ENCODE results near the gene NEU4.

GRCh38 chr2:241857572-241858121, 48.7 kb downstream of the NEU4 start:
- TF ChIP-seq, protein P1, sequence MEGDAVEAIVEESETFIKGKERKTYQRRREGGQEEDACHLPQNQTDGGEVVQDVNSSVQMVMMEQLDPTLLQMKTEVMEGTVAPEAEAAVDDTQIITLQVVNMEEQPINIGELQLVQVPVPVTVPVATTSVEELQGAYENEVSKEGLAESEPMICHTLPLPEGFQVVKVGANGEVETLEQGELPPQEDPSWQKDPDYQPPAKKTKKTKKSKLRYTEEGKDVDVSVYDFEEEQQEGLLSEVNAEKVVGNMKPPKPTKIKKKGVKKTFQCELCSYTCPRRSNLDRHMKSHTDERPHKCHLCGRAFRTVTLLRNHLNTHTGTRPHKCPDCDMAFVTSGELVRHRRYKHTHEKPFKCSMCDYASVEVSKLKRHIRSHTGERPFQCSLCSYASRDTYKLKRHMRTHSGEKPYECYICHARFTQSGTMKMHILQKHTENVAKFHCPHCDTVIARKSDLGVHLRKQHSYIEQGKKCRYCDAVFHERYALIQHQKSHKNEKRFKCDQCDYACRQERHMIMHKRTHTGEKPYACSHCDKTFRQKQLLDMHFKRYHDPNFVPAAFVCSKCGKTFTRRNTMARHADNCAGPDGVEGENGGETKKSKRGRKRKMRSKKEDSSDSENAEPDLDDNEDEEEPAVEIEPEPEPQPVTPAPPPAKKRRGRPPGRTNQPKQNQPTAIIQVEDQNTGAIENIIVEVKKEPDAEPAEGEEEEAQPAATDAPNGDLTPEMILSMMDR (IDR thresholded peaks at IDR 0.05; ENCODE audit: low read length): no peak
- TF ChIP-seq EZH2 (IDR thresholded peaks at IDR 0.05; ENCODE audit: borderline replicate concordance, low read length): no peak

All from OCI-LY1 (cell line).